HG03060 (cell line): ENCODE data around the gene AKAP10.
"Not testable (repeated sequence)": the region's sequence is repeated elsewhere in the genome, so short reads cannot be mapped to it uniquely, and the experiment has no call there.

Source experiments
- ATAC-seq: cut with Tn5 transposase; IDR thresholded peaks from one replicate; pipeline ENCODE4 v1.9.1; 2021; ENCODE audit warnings: low read depth, moderate number of reproducible peaks; ENCODE audit not compliant: unreplicated experiment

The AKAP10 gene

DNA sequence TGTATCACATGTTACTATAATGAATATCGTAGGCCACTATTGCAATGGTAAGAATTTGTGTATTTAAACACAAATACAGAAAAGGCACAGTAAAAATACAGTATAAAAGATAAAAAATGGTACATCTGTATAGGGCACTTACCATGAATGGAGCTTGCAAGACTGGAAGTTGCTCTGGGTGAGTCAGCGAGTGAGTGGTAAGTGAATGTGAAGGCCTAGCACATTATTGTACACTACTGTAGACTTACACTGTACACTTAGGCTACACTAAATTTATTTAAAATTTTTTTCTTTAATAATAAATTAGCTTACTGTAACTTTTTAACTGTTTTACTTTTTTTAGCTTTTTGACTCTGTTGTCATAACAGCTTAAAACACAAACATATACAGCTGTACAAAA is 42.5 kb downstream of the AKAP10 start:
- no peak for ATAC-seq

DNA sequence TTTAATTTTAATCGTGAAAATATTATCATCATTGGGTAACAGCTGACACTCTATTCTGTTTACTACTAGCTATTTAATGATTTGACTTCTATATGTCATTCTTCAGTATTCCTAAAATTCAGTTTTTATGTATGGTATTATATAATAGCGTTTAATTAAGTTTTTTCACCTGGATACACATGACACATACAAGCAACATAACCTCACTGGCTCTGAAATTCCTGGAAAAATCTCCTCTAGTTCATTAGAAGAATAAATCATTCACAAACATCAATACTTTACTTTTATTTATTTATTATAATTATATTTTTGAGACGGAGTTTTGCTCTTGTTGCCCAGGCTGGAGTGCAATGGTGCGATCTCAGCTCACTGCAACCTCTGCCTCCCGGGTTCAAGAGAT is 44.0 kb downstream of the AKAP10 start:
- ATAC-seq, result no peak

DNA sequence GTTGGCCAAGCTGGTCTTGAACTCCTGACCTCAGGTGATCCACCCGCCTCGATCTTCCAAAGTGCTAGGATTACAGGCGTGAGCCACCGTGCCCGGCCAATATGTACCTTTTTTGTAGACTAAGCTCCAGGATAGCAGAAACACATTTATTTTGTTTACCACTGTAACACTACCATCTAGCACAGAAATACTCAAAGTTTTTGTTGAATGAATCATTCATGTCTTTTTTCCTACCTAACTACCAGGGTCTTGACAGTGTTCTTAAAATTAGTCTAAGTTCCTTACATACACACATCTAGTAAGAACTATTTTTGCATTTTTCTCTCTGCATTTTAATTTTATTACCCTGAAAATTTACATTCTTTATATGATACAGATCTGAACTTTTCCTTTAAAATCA is 44.4 kb downstream of the AKAP10 start:
- no peak for ATAC-seq

DNA sequence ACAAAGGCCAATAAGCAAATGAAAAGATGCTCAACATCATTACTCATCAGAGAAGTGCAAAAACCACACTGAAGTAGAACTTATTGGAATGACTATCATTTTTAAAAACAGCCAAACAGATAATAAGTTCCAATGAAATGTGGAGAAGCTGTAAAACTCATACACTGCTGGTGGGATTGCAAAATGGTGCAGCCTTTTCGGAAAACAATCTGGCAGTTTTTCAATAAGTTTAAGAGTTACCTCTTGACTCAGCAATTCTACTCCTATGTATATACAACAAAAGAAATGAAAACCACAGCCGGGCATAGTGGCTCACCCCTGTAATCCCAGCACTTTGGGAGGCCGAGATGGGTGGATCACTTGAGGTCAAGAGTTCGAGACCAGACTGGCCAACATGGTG is 49.3 kb downstream of the AKAP10 start:
- ATAC-seq, result no peak

DNA sequence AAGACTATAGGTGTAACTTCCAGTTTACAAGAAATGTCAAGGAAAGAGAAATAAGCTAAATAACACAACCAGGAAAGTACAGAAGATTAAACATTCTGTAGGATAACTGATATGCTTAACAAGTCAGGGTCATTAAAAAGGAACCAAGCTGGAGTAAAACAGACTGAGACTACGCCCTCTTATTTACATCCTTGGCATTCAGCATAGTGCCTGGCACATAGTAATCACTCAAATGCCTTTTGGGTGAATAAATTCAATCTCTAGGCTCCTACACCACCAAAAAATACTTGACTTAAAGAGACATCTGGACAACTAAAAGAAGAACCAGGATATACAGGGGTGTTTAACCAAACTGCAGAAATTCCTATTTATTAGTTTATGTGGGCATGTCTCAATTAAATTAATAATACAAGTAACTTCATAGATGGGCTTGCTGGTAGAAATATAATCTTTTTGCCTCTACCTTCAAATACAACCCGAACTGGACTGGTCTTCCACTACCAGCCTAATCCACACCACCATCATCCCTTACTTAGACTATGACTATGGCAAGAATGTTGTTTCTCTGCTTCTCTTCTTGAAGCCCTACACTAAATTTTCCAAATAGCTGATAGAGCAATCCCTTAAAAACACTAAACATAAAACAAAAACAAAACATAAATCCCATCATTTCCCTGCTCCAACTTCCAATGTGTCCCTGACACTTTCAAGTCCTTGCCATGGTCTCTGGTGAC is 62.2 kb downstream of the AKAP10 start:
- ATAC-seq, result no peak

DNA sequence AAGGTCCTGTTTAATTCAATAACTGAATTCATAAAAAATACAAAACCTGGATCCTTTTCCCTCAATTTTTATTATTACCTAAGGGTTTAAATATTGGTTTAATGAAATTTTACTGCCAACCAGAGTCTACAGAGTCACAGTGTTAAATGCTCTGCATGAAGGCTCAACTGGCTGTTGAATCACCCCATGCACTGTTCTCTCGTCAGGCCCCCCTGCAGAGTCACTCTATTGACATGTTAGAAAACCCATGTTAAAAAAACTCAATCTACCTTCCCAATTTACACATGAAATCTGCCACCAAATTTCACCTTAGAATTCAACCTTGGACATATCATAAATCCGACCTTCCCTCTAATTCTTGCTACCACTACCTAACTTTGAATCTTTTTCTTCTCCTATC is 66.6 kb downstream of the AKAP10 start:
- ATAC-seq, result no peak

DNA sequence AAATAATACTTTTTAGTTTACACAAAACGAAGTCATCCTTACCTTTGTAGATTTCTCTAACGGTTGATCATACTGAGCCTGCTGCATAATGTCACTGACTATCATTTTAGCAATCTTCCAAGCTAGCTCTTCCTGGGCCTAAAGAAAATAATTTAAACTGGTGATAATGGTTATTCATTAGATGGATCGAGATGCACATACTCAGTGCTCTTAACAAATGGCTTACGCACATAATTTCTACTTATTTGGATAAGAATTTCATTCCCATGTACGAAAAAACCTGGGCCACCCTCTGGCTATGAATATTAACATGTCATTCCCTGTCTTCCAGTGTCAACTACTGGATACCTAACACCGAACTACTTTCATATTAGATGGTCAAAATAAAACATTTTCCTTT is 68.5 kb downstream of the AKAP10 start:
- ATAC-seq, result no peak

DNA sequence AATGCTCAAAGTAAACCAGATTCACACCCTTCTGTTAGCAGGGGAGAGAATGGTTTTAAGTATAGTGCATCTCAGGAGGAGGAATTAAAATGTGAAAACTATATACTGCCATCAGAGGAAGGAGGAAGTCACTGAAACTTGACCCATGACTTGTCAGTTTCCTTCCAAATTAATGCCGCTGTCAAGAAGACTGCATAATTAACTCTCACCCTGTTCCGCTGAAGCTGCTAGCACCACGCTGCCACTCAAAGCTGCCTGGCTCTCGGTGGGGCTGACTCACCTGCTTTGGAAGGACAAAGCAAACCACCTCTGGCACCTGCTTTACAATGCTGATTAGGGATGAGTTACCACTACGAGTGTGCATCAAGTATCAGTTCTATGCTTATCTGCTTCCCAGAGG is 72.1 kb downstream of the AKAP10 start:
- ATAC-seq, result no peak

DNA sequence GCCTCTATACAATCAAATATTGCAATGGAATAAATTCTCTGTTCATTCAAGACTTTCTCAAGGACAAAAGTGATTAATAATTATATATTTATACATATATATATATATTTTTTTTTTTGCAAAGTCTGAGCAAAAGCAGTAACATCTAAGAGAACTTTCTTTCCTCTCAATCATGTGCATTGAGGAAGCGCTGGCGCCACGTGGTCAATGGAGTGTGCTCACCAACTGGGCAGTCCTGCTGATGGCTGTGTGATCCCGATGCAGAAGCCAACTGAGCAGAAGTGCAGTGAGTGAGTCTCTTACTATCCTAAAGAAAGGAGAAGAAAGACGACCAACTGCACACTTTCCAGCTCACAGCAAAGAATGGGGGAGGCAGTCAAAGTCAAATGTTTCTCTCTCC is 72.7 kb downstream of the AKAP10 start:
- no peak for ATAC-seq

DNA sequence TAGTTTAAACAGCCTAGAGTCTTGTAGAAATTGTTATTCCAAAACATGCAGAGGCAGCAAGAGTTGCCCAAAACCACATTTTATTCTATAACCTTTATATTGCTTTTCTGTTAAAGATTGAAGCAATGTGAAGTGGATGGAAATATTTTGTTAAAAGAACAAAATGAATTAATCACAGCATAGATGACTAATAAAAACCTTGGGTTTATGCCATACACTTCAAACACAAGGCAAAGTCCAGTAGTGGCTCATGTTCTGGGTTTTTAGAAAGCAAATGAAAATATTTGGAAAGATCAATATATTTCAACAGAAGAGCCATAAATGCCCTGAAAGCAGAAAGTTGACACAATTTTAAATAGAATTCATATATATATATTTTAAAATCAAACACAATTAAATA is 73.2 kb downstream of the AKAP10 start:
- ATAC-seq, result no peak

DNA sequence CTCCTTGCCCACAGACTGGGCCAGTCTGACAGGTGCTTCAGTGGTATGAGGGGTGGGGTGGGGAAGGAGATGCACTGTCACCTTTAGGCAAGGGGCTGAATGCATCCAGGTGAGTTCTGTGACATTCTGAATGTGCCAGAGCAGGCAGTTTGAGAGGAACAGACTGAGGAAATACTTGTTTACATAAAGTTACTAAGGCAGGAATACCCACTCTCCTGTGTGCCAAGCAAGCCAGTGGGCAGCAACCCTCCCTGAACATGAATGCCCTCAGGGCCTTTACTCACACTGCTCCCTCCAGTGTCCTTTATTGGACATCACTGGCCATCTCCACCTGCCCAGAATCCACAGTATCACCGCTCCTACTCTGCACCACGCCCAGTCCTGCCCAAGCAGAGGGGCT is 76.8 kb downstream of the AKAP10 start:
- ATAC-seq, result no peak

DNA sequence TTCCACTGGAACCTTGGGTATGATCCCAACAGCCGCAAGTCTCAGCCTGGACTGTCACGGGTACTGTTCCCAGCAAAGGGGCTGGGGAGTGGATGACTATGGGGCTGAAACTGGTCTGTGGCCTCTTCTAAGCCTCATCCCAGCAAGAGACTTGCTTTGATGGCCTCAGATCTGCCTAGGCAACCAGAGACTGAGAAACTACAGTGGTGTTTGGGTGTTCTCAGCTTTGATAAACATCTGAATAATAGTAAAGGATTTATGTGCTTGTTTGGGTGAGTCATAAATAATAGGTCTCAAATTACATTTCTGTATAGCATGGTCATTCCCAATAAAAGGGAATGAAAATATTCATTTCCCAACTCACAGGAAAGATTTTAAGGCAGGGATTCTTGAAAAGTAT is 79.7 kb downstream of the AKAP10 start:
- ATAC-seq, result no peak

DNA sequence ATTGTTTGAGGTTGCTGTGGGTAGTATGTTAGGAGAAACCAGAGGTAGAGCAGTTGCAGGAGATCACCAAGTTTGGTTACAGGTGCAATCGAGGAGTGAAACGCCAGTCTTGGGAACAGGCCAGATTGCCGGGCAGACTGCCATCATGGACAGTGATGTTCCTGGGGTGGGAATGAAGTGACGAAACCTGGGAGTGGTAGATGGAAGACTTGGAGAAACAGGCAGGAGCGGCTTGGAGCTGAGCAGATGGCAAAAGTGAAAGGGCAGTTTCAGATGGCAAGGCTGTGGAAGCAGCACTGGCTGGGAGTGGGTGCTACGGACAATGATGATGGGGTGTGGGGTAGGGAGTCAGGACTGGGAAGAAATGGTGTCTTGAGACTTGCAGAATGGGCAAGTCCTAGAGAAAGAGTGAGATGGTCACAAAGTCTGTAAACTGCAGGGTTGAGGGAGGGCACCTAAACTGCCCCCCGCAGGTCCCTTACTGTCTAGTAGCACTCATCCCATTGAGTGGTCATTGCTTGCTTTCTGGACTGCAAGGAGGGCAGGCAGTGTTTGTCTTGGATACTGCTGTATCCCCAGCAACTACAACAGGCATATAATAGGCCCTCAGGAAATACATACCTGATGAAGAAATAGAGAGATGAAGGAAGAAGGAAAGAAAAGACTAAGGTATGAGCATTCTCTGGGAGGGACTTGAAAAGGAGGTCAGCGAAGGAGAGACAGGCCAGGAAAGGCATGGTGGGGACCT is 80.4 kb downstream of the AKAP10 start:
- ATAC-seq, result no peak

DNA sequence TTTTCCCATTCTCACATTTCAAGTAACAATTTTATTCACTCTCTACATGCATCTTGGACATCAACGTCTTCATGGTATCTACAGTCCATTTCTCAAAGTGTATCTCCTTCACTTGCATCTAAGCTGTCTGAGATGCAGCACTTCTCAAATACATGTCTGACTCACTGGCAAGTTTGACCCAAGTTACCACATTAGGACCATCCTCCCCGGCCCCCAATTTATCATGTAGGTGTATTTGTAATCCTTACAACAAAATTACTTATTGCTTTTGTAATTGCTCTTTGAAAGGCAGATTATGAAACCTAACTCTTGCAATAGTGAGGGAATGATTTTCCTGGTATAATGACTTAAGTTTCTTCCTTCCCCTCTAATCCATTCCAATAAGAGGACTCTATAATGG is 80.9 kb downstream of the AKAP10 start:
- ATAC-seq, result no peak

DNA sequence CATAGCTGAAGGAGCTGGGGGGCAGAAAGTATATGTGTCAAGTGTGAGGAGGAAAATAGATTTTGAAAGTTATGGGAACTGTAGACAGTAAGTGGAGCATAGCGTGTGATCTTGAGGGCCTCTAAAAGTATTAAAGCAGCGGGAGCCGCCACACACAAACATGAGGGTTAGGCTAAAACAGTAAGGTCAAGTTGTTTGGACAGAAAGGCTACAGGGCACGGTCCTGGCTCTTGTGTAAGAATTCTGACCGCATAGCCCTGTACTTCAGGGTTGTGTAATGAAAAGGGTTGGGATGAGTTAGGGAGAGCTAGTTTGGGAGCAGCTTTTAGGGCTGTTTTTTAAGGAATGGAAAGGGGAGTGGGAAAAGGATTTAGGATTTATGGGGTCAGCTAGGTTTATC is 87.1 kb downstream of the AKAP10 start:
- not testable (repeated sequence) for ATAC-seq

DNA sequence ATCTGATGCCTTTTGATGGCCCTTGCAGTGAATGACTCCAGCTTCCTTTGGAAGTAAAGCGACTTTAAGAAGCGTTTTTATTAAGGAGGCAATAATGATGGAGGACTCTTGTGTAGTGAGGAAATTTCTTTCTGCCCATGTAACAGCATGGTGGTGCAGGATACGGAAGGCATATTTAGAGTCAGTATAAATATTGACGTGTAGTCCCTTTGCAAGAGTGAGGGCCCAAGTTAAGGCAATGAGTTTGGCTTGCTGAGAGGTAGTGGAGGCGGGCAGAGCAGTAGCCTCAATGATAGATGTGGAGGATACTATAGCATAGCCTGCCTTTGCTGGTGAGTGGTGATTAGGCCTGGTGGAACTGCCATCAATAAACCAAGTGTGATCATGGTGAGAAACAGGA is 87.6 kb downstream of the AKAP10 start:
- not testable (repeated sequence) for ATAC-seq

DNA sequence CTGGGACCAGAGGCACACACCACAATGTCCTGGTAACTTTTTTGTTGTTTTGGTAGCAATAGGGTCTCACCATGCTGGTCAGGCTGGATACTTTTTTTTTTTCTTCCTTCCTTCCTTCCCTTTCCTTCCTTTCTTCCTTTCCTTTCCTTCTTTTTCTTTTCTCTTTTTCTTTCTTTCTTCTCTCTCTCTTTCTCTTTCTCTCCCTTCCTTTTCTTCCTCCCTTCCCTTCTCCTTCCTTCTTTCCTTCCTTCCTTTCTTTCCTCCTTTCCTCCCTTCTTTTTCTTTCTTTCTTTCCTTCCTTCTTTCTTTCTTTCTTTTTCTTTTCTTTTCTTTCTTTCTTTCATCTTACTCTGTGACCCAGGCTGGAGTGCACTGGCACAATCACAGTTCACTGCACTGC is 91.5 kb downstream of the AKAP10 start:
- ATAC-seq, result no peak

DNA sequence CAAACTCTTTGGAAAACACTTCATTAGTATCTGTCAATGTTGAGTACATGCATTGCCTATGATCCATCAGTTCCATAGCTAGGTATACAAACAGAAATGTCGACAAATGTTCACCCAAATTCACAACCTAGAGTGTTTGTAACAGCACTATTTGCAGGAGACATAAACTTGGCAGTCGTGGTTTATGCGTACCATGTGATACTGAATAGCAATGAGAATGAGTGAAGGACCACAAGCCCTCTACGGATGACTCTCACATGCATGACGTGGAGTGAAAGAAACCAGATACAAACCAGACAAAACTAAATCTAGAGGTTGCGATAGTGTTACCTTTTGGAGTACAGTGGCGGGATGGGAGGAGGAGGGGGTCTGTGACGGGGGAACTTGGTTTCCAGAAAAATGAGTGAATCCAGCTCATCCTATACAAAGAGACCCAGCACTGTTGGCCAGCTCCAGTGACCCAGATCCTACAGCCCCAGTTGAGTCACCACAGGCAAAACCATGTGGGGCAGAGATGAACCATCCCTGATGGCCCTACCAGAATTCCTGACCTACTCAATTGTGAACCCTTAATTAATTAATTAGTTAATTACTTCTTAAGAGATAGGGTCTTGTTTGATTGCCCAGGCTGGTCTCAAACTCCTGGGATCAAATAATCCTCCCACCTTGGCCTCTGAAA is 94.0 kb downstream of the AKAP10 start:
- ATAC-seq, result no peak

DNA sequence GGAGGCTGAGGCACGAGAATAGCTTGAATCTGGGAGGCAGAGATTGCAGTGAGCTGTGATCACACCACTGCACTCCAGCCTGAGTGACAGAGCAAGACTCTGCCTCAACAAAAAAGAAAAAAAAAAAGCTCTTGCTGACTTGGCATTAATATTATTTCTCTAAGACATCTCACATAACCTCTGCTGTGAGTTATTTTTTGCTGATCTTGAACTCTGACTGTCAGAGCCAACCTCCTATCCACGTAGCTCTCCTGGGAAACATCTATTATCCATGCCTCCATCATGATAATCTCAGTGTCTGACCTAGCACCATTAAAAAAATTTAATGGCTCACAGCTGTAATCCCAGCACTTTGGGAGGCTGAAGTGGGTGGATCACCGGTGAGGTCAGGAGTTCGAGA is 97.2 kb downstream of the AKAP10 start:
- ATAC-seq, result no peak

DNA sequence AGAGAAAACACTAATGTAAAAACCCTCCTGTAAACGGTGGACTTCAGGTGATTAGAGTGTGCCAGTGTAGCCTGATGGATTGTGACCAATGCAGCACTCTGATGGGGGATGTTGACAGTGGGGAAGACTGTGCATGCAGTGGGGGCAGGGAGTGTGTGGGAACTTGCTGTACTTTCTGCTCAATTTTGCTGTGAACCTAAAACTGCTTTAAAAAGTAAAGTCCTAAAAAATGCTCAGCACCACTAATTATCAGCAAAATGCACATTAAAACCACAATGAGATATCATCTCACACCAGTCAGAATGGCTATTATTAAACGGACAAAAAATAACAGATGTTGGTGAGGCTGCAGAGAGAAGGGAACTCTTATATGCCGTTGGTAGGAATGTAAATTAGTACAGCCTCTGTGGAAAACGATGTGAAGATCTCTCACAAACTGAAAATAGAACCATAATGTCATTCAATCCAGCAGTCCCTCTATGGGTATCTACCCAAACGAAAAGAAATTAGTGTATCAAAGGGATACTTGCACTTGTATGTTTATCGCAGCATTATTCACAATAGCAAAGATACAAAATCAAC is 100.2 kb downstream of the AKAP10 start:
- ATAC-seq, result no peak

DNA sequence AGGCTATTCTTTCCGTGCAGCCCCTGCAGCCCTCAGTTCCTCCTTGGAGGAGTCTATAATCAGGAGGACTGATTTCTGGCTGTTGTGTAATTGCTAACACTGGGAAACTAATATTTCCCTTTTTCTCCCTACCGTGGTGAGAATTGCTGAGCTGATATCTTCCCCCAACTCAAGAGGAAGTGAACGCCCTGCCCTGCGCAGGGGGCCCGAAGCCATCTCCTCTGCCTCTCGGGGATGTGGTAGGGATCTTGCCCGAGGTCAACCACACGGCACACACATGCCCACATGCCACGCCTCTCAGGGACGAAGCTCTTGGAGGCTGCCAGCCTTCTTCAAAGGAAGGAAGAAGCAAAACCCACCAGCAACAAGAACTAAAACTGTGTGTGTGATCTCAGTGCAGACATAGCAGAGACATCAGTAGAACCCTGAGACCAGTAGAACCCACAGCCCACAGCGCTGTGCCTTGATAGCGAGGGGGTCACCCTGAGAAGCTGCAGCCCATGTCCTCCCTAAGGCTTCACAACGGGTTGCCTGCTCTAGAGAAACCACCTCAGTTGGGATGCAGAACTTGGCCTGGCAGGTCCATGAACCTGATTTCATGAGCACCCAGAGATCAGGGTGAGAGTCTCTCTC is 101.0 kb downstream of the AKAP10 start:
- ATAC-seq, result no peak
